ENCODE data around the gene SORBS1. TPM values are rescaled to one million over a fixed set of nuclear protein-coding genes. Genes with fewer than 3 reads are reported as not detected.

SORBS1 gene
- total and polyA plus RNA-seq, 2 donors (not counting 1 experiment from before 2014, with no cell fraction given), result 0.21 to 1.5 TPM

DNA sequence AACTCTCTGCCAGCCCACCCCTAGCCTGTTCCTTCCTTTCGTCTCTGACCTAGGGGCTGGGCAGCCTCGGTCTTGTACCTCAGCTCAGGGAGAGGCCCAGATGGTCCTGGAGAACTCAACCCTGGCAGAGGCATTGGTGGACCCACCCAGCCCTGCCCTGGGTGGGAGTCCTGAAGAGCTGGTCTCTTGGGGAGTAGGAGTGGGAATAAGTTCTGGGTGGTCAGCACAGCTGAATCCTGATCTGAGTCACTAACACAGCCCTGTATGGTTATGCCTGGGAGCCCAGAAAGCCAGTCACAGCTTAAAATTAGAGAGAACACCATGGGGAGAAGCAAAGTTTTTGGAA, 84.0 kb downstream of the SORBS1 start:
- TF ChIP-seq, protein P1, sequence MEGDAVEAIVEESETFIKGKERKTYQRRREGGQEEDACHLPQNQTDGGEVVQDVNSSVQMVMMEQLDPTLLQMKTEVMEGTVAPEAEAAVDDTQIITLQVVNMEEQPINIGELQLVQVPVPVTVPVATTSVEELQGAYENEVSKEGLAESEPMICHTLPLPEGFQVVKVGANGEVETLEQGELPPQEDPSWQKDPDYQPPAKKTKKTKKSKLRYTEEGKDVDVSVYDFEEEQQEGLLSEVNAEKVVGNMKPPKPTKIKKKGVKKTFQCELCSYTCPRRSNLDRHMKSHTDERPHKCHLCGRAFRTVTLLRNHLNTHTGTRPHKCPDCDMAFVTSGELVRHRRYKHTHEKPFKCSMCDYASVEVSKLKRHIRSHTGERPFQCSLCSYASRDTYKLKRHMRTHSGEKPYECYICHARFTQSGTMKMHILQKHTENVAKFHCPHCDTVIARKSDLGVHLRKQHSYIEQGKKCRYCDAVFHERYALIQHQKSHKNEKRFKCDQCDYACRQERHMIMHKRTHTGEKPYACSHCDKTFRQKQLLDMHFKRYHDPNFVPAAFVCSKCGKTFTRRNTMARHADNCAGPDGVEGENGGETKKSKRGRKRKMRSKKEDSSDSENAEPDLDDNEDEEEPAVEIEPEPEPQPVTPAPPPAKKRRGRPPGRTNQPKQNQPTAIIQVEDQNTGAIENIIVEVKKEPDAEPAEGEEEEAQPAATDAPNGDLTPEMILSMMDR (IDR thresholded peaks at IDR 0.05), result no peak
- no peak for TF ChIP-seq EZH2 (IDR thresholded peaks at IDR 0.05; ENCODE audit: borderline replicate concordance, insufficient read depth, low read depth, low read length, poor library complexity, severe bottlenecking)
- WGBS (ENCODE audit: insufficient coverage), result 86% methylated on average over 1 of the region's 2 CpGs
- Mint-ChIP-seq H3K4me3 (no peak overlapping the region), H3K27ac (no peak overlapping the region), H3K9me3 (ENCODE audit: insufficient read depth) (no peaks in the 10 kb centered on the region), H3K4me1 (no peaks in the 10 kb centered on the region), H3K27me3 (peaks cover 4% of the 10 kb centered on the region)
- H3K27me3 ChIP-seq (replicated peaks in 1 of 4; ENCODE audit: control extremely low read depth in 1 of 4, control insufficient read depth in 3 of 4, insufficient read depth in 4 of 4, low read length in 3 of 4), result peaks cover 0 to 6% (median 1%) of the 10 kb centered on the region in 4 experiments
- no peaks in the 10 kb centered on the region for H3K4me1 ChIP-seq (ENCODE audit: control insufficient read depth in 2 of 2, insufficient read depth in 2 of 2, low read length in 2 of 2)
- ChIA-PET POLR2A (no interaction called here), CTCF (interaction anchor here (1.0 kb wide), 1 partner anchor 37 kb away, joined by 3 read pairs; no protein-coding TSS in a partner anchor)
- DNase-seq, result no peak
- no peak overlapping the region for H3K4me3 ChIP-seq (ENCODE audit: control extremely low read depth in 1 of 5, extremely low read depth in 1 of 5, insufficient read depth in 1 of 5, low read depth in 2 of 5, low read length in 4 of 5)
- no peak overlapping the region for H3K9ac ChIP-seq (ENCODE audit: low read length)
- H3K27ac ChIP-seq (ENCODE audit: low read length in 2 of 2), result no peak overlapping the region
- no peaks in the 10 kb centered on the region for H3K36me3 ChIP-seq (replicated peaks in 1 of 2; ENCODE audit: control extremely low read depth in 1 of 2, control insufficient read depth in 1 of 2, extremely low read depth in 1 of 2, insufficient read depth in 2 of 2, low read length in 1 of 2)
- intact Hi-C loops (cut with micrococcal nuclease), result no loop called here
- no peaks in the 10 kb centered on the region for H4K20me1 ChIP-seq (ENCODE audit: control insufficient read depth, insufficient read depth, low read length, poor library complexity, severe bottlenecking)
- ATAC-seq (ENCODE audit: low read depth), result no peak
- no peaks in the 10 kb centered on the region for H3K9me3 ChIP-seq (ENCODE audit: control extremely low read depth in 1 of 3, control insufficient read depth in 2 of 3, insufficient read depth in 1 of 3, low read length in 2 of 3)
- H2AFZ ChIP-seq (ENCODE audit: insufficient read depth, low read depth, low read length, poor library complexity, severe bottlenecking), result no peak overlapping the region
- no peak overlapping the region for H3K4me2 ChIP-seq (replicated peaks; ENCODE audit: low read depth, low read length, poor library complexity, severe bottlenecking)
- no peaks in the 10 kb centered on the region for H3K79me2 ChIP-seq (ENCODE audit: control insufficient read depth, insufficient read depth, low read length)

DNA sequence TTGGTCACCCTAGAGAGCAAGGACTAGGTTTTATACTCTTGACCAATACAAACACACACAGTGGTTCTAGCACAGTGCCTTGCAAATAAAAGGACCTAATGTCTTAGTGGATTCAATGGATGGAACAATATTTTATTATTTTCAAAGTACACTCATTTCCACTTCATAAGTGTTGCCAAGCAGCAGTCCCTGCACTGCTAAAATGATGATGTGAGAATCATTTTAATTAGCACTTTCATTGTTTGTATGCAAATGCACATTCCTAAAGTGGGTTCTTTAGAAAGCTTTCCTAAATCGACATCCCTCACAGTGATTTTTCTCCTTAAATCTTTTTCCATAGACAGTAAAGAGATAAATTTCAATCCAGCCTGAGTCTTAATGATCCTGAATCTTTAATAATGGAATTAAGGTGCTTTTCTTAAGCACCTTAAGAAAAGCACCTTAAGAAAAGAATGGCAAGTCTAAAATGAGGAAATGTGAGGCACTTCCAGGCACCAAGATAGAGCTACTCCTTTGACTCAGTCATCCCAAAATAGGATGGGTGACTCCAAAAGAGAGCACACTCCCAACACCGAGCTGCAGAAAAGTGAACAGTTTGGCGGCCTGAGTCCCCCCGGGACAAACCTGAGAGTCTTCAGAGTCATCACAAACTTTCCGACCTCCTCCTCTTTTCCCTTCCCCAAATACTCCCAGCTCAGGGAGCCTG, 84.5 kb downstream of the SORBS1 start:
- H3K4me1 ChIP-seq (ENCODE audit: control insufficient read depth in 2 of 2, insufficient read depth in 2 of 2, low read length in 2 of 2), result no peaks in the 10 kb centered on the region
- H3K4me3 ChIP-seq (ENCODE audit: control extremely low read depth in 1 of 5, extremely low read depth in 1 of 5, insufficient read depth in 1 of 5, low read depth in 2 of 5, low read length in 4 of 5), result no peak overlapping the region
- no peak overlapping the region for H3K27ac Mint-ChIP-seq
- no peaks in the 10 kb centered on the region for H3K4me1 Mint-ChIP-seq
- no peak overlapping the region for H2AFZ ChIP-seq (ENCODE audit: insufficient read depth, low read depth, low read length, poor library complexity, severe bottlenecking)
- CTCF ChIA-PET, result interaction anchor here (0.6 kb wide), 1 partner anchor 10 kb away, joined by 4 read pairs; no protein-coding TSS in a partner anchor
- H3K27me3 ChIP-seq (replicated peaks in 1 of 4; ENCODE audit: control extremely low read depth in 1 of 4, control insufficient read depth in 3 of 4, insufficient read depth in 4 of 4, low read length in 3 of 4), result peaks cover 0 to 6% (median 1%) of the 10 kb centered on the region in 4 experiments
- H3K79me2 ChIP-seq (ENCODE audit: control insufficient read depth, insufficient read depth, low read length), result no peaks in the 10 kb centered on the region
- H3K27ac ChIP-seq (ENCODE audit: low read length in 2 of 2), result no peak overlapping the region
- WGBS (ENCODE audit: insufficient coverage), result 74% methylated on average over 3 of the region's 5 CpGs
- TF ChIP-seq, protein P1 (IDR thresholded peaks at IDR 0.05), result no peak
- TF ChIP-seq EZH2 (IDR thresholded peaks at IDR 0.05; ENCODE audit: borderline replicate concordance, insufficient read depth, low read depth, low read length, poor library complexity, severe bottlenecking), result no peak
- DNase-seq (no peak), ATAC-seq (ENCODE audit: low read depth) (no peak)
- H3K9me3 Mint-ChIP-seq (ENCODE audit: insufficient read depth), result no peaks in the 10 kb centered on the region
- intact Hi-C loops (cut with micrococcal nuclease), result no loop called here
- POLR2A ChIA-PET, result no interaction called here
- H3K4me2 ChIP-seq (replicated peaks; ENCODE audit: low read depth, low read length, poor library complexity, severe bottlenecking), result no peak overlapping the region
- H3K9me3 ChIP-seq (ENCODE audit: control extremely low read depth in 1 of 3, control insufficient read depth in 2 of 3, insufficient read depth in 1 of 3, low read length in 2 of 3), result no peaks in the 10 kb centered on the region
- H4K20me1 ChIP-seq (ENCODE audit: control insufficient read depth, insufficient read depth, low read length, poor library complexity, severe bottlenecking), result no peaks in the 10 kb centered on the region
- no peak overlapping the region for H3K4me3 Mint-ChIP-seq
- H3K36me3 ChIP-seq (replicated peaks in 1 of 2; ENCODE audit: control extremely low read depth in 1 of 2, control insufficient read depth in 1 of 2, extremely low read depth in 1 of 2, insufficient read depth in 2 of 2, low read length in 1 of 2), result no peaks in the 10 kb centered on the region
- peaks cover 4% of the 10 kb centered on the region for H3K27me3 Mint-ChIP-seq
- H3K9ac ChIP-seq (ENCODE audit: low read length), result no peak overlapping the region
